OCI-LY1 (cell line): ENCODE measurements around the gene FBP2.

Source experiments
- CTCF ChIP-seq: fragments of 200-600 bp; sonication (generic), shearing (Covaris generic); IDR thresholded peaks from 2 replicates; pipeline ENCODE4 v1.5.1; 2017; ENCODE audit warnings: mild to moderate bottlenecking, antibody characterized with exemption, low read length, moderate library complexity, mixed read lengths
- EZH2 ChIP-seq: fragments of 200-600 bp; sonication (generic), shearing (Covaris generic); IDR thresholded peaks from 2 replicates; pipeline ENCODE4 v1.8.0; 2017; ENCODE audit warnings: borderline replicate concordance, mixed run types, mild to moderate bottlenecking, antibody characterized with exemption, low read length, moderate library complexity, mixed read lengths

- TF ChIP-seq CTCF, result no peak
- TF ChIP-seq EZH2, result no peak
These were observed 60.5 kb downstream of the FBP2 start for GRCh38 chr9:94533155-94533554.
